GM18511 (cell line): ENCODE data around the gene GSTK1.
A peak's percentile ranks its signal among the peaks of the same experiment; 100 is the strongest.
"Not testable (repeated sequence)": the region's sequence is repeated elsewhere in the genome, so short reads cannot be mapped to it uniquely, and the experiment has no call there.

Source experiments
- ATAC-seq: cut with Tn5 transposase; IDR thresholded peaks from one replicate; pipeline ENCODE4 v1.9.1; 2021; ENCODE audit warnings: mild to moderate bottlenecking, moderate library complexity; ENCODE audit not compliant: unreplicated experiment

Gene GSTK1

GRCh38 chr7:143238289-143238980, 24.8 kb upstream of the GSTK1 start:
- no peak for ATAC-seq

GRCh38 chr7:143239813-143240212, 23.4 kb upstream of the GSTK1 start:
- ATAC-seq, result no peak

GRCh38 chr7:143240291-143241168, 22.7 kb upstream of the GSTK1 start:
- peak; percentile 99 for ATAC-seq

- no peak for ATAC-seq
Measured at GRCh38 chr7:143242306-143242705, 20.9 kb upstream of the GSTK1 start.

- no peak for ATAC-seq
Measured at GRCh38 chr7:143243111-143243510, 20.1 kb upstream of the GSTK1 start.

DNA sequence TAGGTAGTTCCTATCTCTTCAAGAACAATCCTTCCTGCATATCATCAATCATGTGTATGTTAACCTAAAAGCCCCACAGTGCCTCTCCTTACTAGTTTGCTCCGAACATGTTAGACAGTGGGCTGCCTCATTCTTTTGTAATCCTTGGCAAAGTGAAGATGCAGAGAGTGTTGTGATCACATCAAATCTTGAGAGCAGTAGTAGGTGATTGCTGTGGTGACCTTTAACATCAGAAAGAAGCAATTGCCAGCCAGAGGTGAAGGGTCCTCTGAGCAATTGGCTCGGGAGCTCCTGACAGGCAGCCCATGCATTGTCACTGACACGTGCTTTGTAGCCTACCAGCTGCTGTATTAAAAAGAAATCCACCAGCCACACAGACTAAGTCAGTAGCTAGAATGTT, 19.6 kb upstream of the GSTK1 start:
- no peak for ATAC-seq

GRCh38 chr7:143244321-143244720, 18.9 kb upstream of the GSTK1 start:
- no peak for ATAC-seq

- no peak for ATAC-seq
Measured at GRCh38 chr7:143245123-143245522, 18.1 kb upstream of the GSTK1 start.

- ATAC-seq, result no peak
Measured at GRCh38 chr7:143247372-143247771, 15.9 kb upstream of the GSTK1 start.

DNA sequence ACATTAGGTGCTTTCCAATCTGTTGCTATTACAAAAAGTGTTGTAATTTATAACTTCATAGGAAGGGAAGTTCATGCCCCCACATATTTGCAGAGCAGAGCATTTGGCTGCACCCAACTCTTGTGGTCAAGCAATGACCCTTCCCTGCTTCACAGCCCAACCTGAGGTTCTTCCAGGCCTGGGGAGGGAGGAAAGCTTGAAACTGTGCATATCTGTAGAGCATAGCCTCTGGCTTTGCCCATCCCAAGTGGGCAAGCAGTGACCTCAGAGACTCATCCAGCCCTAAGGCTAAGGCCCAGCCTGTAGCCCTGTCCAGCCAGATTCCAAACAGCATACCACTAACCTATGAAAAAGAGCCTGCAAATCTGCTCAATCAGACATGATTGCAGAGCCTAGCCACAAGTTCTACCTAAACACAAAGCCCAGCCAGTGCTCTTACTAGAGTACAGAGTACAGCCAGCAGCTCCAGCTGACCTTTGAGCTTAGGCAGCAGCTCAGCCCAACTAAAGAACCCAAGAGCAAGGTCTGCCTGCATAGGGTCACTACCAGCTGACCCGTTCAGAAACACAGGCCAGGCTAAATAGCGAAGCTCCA, 14.4 kb upstream of the GSTK1 start:
- ATAC-seq, result no peak

GRCh38 chr7:143250199-143250598, 13.0 kb upstream of the GSTK1 start:
- ATAC-seq, result no peak

DNA sequence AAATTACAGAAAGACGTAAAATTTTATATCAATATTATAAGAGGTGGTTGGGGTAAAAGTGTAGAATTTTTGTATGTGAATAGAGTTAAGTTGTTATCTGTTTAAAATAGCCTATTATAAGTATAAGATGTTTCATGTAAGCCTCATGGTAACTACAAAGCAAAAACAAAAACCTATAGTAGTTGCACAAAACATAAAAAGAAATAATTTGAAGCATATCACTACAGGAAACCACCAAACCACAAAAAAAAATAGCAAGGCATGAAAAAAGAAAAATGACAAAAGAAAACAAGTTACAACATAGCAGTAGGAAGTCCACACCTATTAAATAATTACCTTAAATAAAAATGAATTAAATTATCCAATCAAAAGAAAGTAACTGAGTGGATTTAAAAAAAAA, 12.4 kb upstream of the GSTK1 start:
- ATAC-seq, result no peak

DNA sequence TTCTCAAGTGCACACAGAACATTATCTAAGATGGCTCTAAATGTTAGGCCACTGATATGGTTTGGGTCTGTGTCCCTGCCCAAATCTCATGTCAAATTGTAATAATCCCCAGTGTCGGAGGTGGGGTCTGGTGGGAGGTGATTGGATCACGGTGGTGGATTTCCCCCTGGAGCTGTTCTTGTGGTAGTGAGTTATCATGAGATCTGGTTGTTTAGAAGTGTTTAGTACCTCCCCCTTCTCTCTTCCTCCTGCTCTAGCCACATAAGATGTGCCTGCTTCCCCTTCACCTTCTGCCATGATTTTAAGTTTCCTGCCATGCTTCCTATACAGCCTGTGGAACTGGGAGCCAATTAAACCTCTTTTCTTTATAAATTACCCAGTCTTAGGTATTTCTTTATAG, 11.2 kb upstream of the GSTK1 start:
- no peak for ATAC-seq

- no peak for ATAC-seq
Measured at GRCh38 chr7:143255564-143255963, 7.7 kb upstream of the GSTK1 start.

DNA sequence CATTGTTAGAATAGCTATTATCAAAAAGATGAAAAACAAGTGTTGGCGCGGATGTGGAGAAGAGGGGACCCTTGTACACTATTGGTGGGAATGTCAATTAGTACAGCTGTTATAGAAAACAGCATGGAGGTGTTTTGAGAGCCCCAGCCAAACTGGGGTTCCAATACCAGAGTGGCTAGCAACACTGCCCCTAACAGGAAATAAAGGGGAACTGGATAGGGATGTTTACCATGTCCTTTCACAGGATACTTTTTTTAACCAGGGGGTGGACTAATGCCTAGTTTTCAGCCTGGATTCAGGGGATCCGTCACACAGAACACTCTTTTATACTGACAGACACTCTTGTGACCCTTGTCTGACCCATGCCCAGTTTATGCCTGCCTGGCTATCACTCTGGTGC, 6.9 kb upstream of the GSTK1 start:
- no peak for ATAC-seq

- ATAC-seq, result peak; percentile 90
Measured at GRCh38 chr7:143256932-143257331, 6.3 kb upstream of the GSTK1 start.

DNA sequence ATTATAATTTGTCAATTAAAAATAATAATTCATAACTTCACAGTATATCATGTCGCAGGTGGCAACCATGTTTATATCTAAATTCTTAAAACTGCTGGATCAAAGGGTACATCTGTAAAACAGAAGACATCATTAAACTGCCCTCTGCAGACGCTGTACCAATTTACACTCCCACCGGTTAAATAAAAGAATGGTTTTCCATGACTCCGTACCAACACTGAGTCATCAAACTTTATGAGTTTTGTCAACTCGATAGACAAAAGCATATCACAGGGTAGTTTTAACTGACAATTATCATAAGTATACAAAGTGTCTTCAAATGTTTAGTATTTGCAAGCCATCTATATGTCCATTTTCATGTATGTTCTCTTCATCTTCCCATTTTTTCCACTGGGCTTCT, 5.7 kb upstream of the GSTK1 start:
- ATAC-seq, result no peak

GRCh38 chr7:143258831-143259230, 4.4 kb upstream of the GSTK1 start:
- ATAC-seq, result peak; percentile 22

- ATAC-seq, result no peak
Measured at GRCh38 chr7:143259765-143260164, 3.5 kb upstream of the GSTK1 start.

GRCh38 chr7:143261901-143262300, 1.3 kb upstream of the GSTK1 start:
- no peak for ATAC-seq

GRCh38 chr7:143264196-143264568, 941 bp downstream of the GSTK1 start:
- ATAC-seq, result not testable (repeated sequence)
